Measurements from ENCODE around the gene PANK2. TPM values are rescaled to one million over a fixed set of nuclear protein-coding genes. Genes with fewer than 3 reads are reported as not detected.

The PANK2 gene
- total RNA-seq, 1 experiment from 2014 or later: 77.4 TPM

DNA sequence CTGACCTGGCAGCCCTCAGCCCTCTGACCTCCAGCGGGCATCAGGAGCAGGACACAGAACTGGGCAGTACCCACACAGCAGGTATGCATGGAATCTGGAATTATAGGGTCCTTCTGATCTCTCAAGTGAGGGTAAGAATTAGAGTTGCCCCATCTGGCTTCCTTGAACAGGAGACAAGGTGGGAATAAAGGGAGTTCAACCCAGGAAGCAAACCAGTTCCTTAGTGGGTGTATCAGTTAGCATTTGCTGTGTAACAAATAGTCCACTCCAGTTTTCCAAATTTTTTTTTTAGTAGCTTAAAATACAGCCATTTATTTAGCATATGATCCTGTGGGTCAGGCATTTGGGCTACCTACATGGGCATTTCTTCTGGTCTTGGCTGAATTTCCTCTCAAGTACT is 26.9 kb upstream of the PANK2 start:
- no peak overlapping the region for H3K4me3 ChIP-seq (ENCODE audit: low read depth, low read length, poor library complexity, severe bottlenecking)
- no peaks in the 10 kb centered on the region for H3K27me3 ChIP-seq (replicated peaks; ENCODE audit: insufficient read depth, low read depth, low read length, poor library complexity)
- ChIA-PET POLR2A (ENCODE audit: low non-redundant PET) (no interaction called here), CTCF (no interaction called here)
- H3K27ac ChIP-seq (ENCODE audit: low read depth, low read length, poor library complexity, severe bottlenecking): no peak overlapping the region
- intact Hi-C loops (cut with micrococcal nuclease; ENCODE audit: unreplicated experiment): no loop called here
- no peaks in the 10 kb centered on the region for H3K4me1 ChIP-seq (ENCODE audit: insufficient read depth, low read length, poor library complexity, severe bottlenecking)
- BruUV-seq (replicated peaks): no TSS peak
- DNase-seq (ENCODE audit: low spot score): no peak
- TF ChIP-seq EZH2 (IDR thresholded peaks at IDR 0.05; ENCODE audit: borderline replicate concordance, low read depth, low read length, poor library complexity, severe bottlenecking) (no peak), CTCF (conservative IDR thresholded peaks at IDR 0.05; ENCODE audit: low read depth, low read length) (no peak)
- no peaks in the 10 kb centered on the region for H3K9me3 ChIP-seq (ENCODE audit: low read depth, low read length, poor library complexity, severe bottlenecking)
- peaks cover 60% of the 10 kb centered on the region for H3K36me3 ChIP-seq (ENCODE audit: insufficient read depth, low read length, poor library complexity, severe bottlenecking)

DNA sequence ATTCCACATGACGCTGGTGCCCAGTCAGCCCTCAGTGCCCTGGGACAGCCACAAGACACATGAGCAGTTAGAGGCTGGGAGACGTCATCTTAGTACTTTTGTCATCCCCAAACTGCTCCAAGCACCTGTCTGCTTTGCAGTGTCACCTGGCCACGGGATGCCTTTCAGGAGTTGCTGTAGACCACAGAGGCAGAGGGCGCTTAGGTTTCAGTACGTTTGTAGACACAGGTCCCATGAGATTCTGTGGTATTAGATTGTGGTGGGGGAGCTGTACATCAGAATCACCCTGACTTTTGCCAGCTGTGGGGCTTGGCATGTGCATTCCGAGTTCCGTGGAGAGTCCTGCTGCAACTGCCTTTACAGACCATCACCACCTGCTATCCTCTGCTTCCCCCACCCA is 25.9 kb upstream of the PANK2 start:
- Histone ChIP-seq H3K9me3 (ENCODE audit: low read depth, low read length, poor library complexity, severe bottlenecking) (no peaks in the 10 kb centered on the region), H3K4me1 (ENCODE audit: insufficient read depth, low read length, poor library complexity, severe bottlenecking) (no peaks in the 10 kb centered on the region), H3K27ac (ENCODE audit: low read depth, low read length, poor library complexity, severe bottlenecking) (no peak overlapping the region), H3K27me3 (replicated peaks; ENCODE audit: insufficient read depth, low read depth, low read length, poor library complexity) (no peaks in the 10 kb centered on the region), H3K36me3 (ENCODE audit: insufficient read depth, low read length, poor library complexity, severe bottlenecking) (peaks cover 52% of the 10 kb centered on the region), H3K4me3 (ENCODE audit: low read depth, low read length, poor library complexity, severe bottlenecking) (no peak overlapping the region)
- intact Hi-C loops (cut with micrococcal nuclease; ENCODE audit: unreplicated experiment): no loop called here
- BruUV-seq (replicated peaks): no TSS peak
- ChIA-PET POLR2A (ENCODE audit: low non-redundant PET) (no interaction called here), CTCF (no interaction called here)
- no peak for DNase-seq (ENCODE audit: low spot score)
- no peak for TF ChIP-seq EZH2 (IDR thresholded peaks at IDR 0.05; ENCODE audit: borderline replicate concordance, low read depth, low read length, poor library complexity, severe bottlenecking)
- no peak for TF ChIP-seq CTCF (conservative IDR thresholded peaks at IDR 0.05; ENCODE audit: low read depth, low read length)

DNA sequence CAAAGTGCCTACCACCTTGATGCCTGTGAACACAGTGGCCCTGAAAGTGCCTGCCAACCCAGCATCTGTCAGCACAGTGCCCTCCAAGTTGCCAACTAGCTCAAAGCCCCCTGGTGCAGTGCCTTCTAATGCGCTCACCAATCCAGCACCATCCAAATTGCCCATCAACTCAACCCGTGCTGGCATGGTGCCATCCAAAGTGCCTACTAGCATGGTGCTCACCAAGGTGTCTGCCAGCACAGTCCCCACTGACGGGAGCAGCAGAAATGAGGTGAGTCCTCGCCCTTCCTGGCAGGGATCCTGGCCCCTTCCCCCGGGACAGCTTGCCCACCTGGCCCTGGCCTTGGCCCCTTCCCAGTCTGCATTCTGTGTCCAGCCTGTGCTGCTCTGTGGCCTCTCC is 24.7 kb upstream of the PANK2 start:
- POLR2A ChIA-PET (ENCODE audit: low non-redundant PET): no interaction called here

More for the DNA sequence above, 24.7 kb upstream of the PANK2 start:
- H3K9me3 ChIP-seq (ENCODE audit: low read depth, low read length, poor library complexity, severe bottlenecking): no peaks in the 10 kb centered on the region
- no peak overlapping the region for H3K4me3 ChIP-seq (ENCODE audit: low read depth, low read length, poor library complexity, severe bottlenecking)
- no peaks in the 10 kb centered on the region for H3K4me1 ChIP-seq (ENCODE audit: insufficient read depth, low read length, poor library complexity, severe bottlenecking)
- H3K27ac ChIP-seq (ENCODE audit: low read depth, low read length, poor library complexity, severe bottlenecking): no peak overlapping the region
- DNase-seq (ENCODE audit: low spot score): no peak
- no peaks in the 10 kb centered on the region for H3K27me3 ChIP-seq (replicated peaks; ENCODE audit: insufficient read depth, low read depth, low read length, poor library complexity)
- TF ChIP-seq CTCF (conservative IDR thresholded peaks at IDR 0.05; ENCODE audit: low read depth, low read length): no peak
- no peak for TF ChIP-seq EZH2 (IDR thresholded peaks at IDR 0.05; ENCODE audit: borderline replicate concordance, low read depth, low read length, poor library complexity, severe bottlenecking)
- peaks cover 48% of the 10 kb centered on the region for H3K36me3 ChIP-seq (ENCODE audit: insufficient read depth, low read length, poor library complexity, severe bottlenecking)
- intact Hi-C loops (cut with micrococcal nuclease; ENCODE audit: unreplicated experiment): no loop called here
- no TSS peak for BruUV-seq (replicated peaks)
- CTCF ChIA-PET: no interaction called here

Data from A673 (cell line).